DND-41 (cell line): Measurements from ENCODE around the gene PHF21B.

Experiments
- ATAC-seq: fragments of 200-7000 bp; cut with Tn5 transposase; 3 replicates; pipeline ENCODE4 v1.9.1; 2021; ENCODE audit warnings: low read depth; ENCODE audit not compliant: insufficient read depth
- DNase-seq: peaks from one replicate; pipeline ENCODE4 v3.0.0-alpha.2; 2020
- H2AFZ ChIP-seq: 2 replicates; pipeline ENCODE4 v1.6.0; 2012; ENCODE audit warnings: low read depth, low read length
- H3K27ac ChIP-seq: 2 replicates; pipeline ENCODE4 v1.5.1; 2012; ENCODE audit warnings: low read length, inconsistent platforms
- H3K27me3 ChIP-seq: fragments of 200-600 bp; sonication (generic); 2 replicates; pipeline ENCODE4 v1.6.0; 2012; ENCODE audit warnings: low read length, mild to moderate bottlenecking, inconsistent platforms; ENCODE audit not compliant: insufficient read depth, poor library complexity
- H3K36me3 ChIP-seq: 2 replicates; pipeline ENCODE4 v1.5.1; 2012; ENCODE audit warnings: low read length, inconsistent platforms; ENCODE audit not compliant: insufficient read depth
- H3K4me1 ChIP-seq: 2 replicates; pipeline ENCODE4 v1.5.1; 2012; ENCODE audit warnings: mild to moderate bottlenecking, low read length; ENCODE audit not compliant: insufficient read depth
- H3K4me2 ChIP-seq: 2 replicates; pipeline ENCODE4 v1.6.0; 2012; ENCODE audit warnings: mild to moderate bottlenecking, moderate library complexity, low read length, inconsistent platforms; ENCODE audit not compliant: insufficient read depth
- H3K4me3 ChIP-seq, 2 experiments: fragments of 200-600 bp in 1 of 2; shearing (Covaris generic) in 1 of 2; 2 replicates each; pipeline ENCODE4 v1.5.1; 2012 to 2016; ENCODE audit warnings: inconsistent platforms in 2 of 2, low read length in 2 of 2, mild to moderate bottlenecking in 2 of 2, low read depth in 1 of 2, moderate library complexity in 1 of 2
- H3K79me2 ChIP-seq: 2 replicates; pipeline ENCODE4 v1.6.0; 2012; ENCODE audit warnings: low read length, inconsistent platforms; ENCODE audit not compliant: insufficient read depth
- H3K9ac ChIP-seq: 2 replicates; pipeline ENCODE4 v1.6.0; 2012; ENCODE audit warnings: low read depth, mild to moderate bottlenecking, inconsistent platforms, low read length, moderate library complexity
- H3K9me3 ChIP-seq: 2 replicates; pipeline ENCODE4 v1.5.1; 2012; ENCODE audit warnings: low read length, moderate library complexity, mild to moderate bottlenecking, inconsistent platforms; ENCODE audit not compliant: insufficient read depth, severe bottlenecking
- H4K20me1 ChIP-seq: 2 replicates; pipeline ENCODE4 v1.6.0; 2012; ENCODE audit warnings: low read length; ENCODE audit not compliant: insufficient read depth
- CTCF ChIP-seq: IDR thresholded peaks from 2 replicates; pipeline ENCODE4 v1.5.1; 2012; ENCODE audit warnings: borderline replicate concordance, low read length, moderate library complexity, mild to moderate bottlenecking; ENCODE audit not compliant: poor library complexity, severe bottlenecking; ENCODE audit errors: extremely low read depth
- EZH2 ChIP-seq: IDR thresholded peaks from 3 replicates; pipeline ENCODE4 v1.6.1; 2012; ENCODE audit warnings: borderline replicate concordance, low read depth, mild to moderate bottlenecking, moderate library complexity, low read length, inconsistent platforms; ENCODE audit not compliant: severe bottlenecking

Gene PHF21B

GRCh38 chr22:44950806-44951509, 58.8 kb downstream of the PHF21B start:
- Histone ChIP-seq H2AFZ (no peak overlapping the region), H3K9me3 (no peaks in the 10 kb centered on the region), H3K4me2 (no peak overlapping the region), H3K4me1 (no peaks in the 10 kb centered on the region), H3K27ac (no peak overlapping the region), H3K79me2 (peaks cover 77% of the 10 kb centered on the region), H3K27me3 (no peaks in the 10 kb centered on the region), H3K36me3 (peaks cover 37% of the 10 kb centered on the region), H3K9ac (no peak overlapping the region), H3K4me3 (no peak overlapping the region), H4K20me1 (peaks cover 80% of the 10 kb centered on the region)
- TF ChIP-seq CTCF, result no peak
- DNase-seq (no peak), ATAC-seq (no peak)

- Histone ChIP-seq H3K79me2 (peaks cover 56% of the 10 kb centered on the region), H3K9me3 (no peaks in the 10 kb centered on the region), H3K9ac (no peak overlapping the region), H3K36me3 (peaks cover 37% of the 10 kb centered on the region), H3K4me2 (no peak overlapping the region), H3K27me3 (no peaks in the 10 kb centered on the region), H4K20me1 (peaks cover 85% of the 10 kb centered on the region), H3K4me3 (no peak overlapping the region), H2AFZ (no peak overlapping the region), H3K27ac (no peak overlapping the region), H3K4me1 (no peaks in the 10 kb centered on the region)
- TF ChIP-seq CTCF (no peak), EZH2 (no peak)
- no peak for DNase-seq
- no peak for ATAC-seq
These were observed 62.0 kb downstream of the PHF21B start for GRCh38 chr22:44947846-44948245.

GRCh38 chr22:44947049-44947448, 62.8 kb downstream of the PHF21B start:
- no peaks in the 10 kb centered on the region for H3K4me1 ChIP-seq
- DNase-seq, result no peak
- no peak overlapping the region for H3K9ac ChIP-seq
- peaks cover 35% of the 10 kb centered on the region for H3K36me3 ChIP-seq
- no peak overlapping the region for H3K4me3 ChIP-seq
- H3K9me3 ChIP-seq, result no peaks in the 10 kb centered on the region
- ATAC-seq, result no peak
- TF ChIP-seq EZH2 (no peak), CTCF (no peak)
- no peaks in the 10 kb centered on the region for H3K27me3 ChIP-seq
- peaks cover 54% of the 10 kb centered on the region for H3K79me2 ChIP-seq
- no peak overlapping the region for H3K27ac ChIP-seq
- no peak overlapping the region for H2AFZ ChIP-seq
- H3K4me2 ChIP-seq, result no peak overlapping the region
- peaks cover 87% of the 10 kb centered on the region for H4K20me1 ChIP-seq
